ENCODE results near the gene MLLT6.
A peak's percentile ranks its signal among the peaks of the same experiment; 100 is the strongest.

The MLLT6 gene

GRCh38 chr17:38750044-38750311 lies 44.9 kb downstream of the MLLT6 start:
- peak overlapping the region; percentile 84 for H3K4me3 ChIP-seq (ENCODE audit: low read length)
- TF ChIP-seq CTCF (conservative IDR thresholded peaks at IDR 0.05; ENCODE audit: low read depth, low read length), result no peak
- DNase-seq (ENCODE audit: low read depth), result no peak

DNA sequence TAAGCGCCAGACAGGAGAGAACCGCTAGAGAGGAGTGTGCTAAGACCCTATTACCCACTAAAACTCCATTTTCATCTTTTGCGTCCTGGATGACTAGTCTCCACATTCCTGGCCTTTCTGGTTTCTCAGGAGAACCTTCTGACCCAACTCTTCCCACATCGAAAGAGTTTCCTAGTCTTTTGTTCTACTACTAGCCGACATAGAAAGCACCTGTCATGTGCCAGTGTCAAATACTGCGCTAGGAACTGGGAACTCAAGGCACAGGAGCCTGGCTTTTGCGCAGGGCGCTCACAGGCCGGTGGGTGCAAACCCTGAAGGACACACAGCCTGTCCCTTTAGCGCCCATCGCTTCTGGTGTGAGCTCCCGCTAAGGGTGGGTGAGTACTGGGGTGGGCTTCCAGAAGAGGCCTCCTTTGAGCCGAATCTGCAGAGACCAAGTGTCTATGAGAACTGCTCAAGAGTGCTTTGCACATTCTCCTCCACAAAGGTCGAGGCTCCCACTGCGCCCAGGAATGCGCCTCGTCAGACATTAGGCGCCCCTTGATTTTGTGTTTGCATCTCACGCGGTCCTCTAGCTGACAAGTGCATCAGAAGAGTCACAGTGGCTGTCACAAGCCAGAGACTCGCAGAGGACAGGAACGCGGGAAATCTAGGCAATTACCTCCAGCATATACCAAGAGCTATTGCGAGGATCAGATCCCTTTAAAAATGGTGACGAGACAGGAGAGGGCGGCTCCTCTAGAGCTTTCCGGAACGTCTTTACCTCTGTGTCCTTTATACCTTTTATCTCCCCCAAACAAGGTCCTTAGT lies 45.4 kb downstream of the MLLT6 start:
- H3K4me3 ChIP-seq (ENCODE audit: low read length), result peak overlapping the region; percentile 84
- no peak for DNase-seq (ENCODE audit: low read depth)

DNA sequence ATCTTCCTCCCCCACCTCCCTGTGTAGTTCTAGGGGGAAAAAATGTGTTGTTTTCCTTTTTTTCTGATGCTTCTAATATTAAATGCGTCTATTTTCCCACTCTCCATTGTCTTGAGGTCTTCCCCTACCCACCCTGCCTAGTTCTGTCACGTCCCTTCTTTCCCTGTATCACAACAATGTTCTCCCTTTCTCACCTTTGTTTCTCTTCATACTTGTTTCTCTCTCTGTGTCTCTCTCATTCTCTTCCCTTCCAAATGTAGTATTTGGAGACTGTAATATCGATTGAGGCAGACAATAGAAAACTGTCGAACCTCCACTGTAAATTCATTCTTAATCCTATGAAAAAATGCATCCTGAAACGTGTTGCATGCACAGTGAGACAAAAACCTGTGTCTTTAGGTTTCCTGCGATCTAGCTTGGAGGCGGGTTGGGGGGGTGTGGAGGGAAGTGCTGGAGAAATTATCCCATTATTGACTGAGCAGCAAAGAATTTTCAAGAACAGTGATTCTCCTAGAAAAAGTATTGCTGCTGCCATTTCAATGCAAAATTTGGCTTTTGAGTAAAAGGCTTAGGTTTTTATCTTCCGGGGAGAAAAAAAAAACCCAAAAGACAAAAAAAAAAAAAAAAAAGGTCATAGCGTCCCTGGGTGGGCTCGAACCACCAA lies 46.2 kb downstream of the MLLT6 start:
- DNase-seq (ENCODE audit: low read depth), result no peak
- no peak for TF ChIP-seq CTCF (conservative IDR thresholded peaks at IDR 0.05; ENCODE audit: low read depth, low read length)
- peak overlapping the region; percentile 84 for H3K4me3 ChIP-seq (ENCODE audit: low read length)

More for the DNA sequence above, 45.4 kb downstream of the MLLT6 start:
- TF ChIP-seq CTCF (conservative IDR thresholded peaks at IDR 0.05; ENCODE audit: low read depth, low read length), result no peak

GRCh38 chr17:38751808-38752307 lies 46.8 kb downstream of the MLLT6 start:
- no peak for TF ChIP-seq CTCF (conservative IDR thresholded peaks at IDR 0.05; ENCODE audit: low read depth, low read length)
- no peak for DNase-seq (ENCODE audit: low read depth)
- H3K4me3 ChIP-seq (ENCODE audit: low read length), result peak overlapping the region; percentile 84

DNA sequence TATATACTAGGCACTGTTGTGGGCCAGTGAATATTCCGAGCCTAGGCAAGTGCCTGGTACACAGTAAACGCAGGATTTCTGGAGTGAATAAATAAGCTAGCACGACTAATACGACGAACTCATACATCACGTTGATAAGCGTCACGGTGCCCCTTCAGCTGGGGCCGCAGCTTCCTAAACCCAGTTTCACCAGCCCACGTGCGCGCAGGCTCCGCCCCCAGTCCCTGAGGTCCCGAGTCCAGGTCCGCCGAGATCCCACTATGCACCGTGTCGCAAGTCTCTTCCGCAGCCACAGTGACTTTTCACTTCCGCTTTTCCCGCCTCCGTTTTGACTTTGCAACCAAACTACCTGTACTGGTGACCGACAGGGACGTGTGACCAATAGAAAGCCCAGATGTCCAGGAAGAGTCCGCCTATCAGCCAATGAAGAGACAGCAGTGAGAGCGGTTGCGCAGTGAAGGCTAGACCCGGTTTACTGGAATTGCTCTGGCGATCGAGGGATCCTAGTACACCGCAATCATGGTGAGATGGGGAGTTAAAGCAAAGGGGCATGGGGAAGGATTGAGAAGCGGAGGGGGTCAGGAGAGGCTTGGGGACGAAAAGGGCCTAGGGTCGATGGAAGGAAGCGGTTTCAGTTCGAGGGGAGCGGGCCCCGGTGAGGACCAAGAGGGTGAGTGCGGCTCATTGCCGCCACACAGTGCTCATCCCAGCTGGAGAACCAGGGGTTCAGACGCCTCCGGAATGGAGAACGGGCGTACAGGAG lies 47.4 kb downstream of the MLLT6 start, which contains the start of gene PSMB3:
TSS of gene PSMB3 (plus strand) at position 434 of the 763 bp plus-strand sequence. CDS start at position 520, 86 bp downstream.
- no peak for TF ChIP-seq CTCF (conservative IDR thresholded peaks at IDR 0.05; ENCODE audit: low read depth, low read length)
- peak within 1 kb of the TSS; percentile 84 for H3K4me3 ChIP-seq (ENCODE audit: low read length)
- DNase-seq (ENCODE audit: low read depth), result peak; percentile 99

DNA sequence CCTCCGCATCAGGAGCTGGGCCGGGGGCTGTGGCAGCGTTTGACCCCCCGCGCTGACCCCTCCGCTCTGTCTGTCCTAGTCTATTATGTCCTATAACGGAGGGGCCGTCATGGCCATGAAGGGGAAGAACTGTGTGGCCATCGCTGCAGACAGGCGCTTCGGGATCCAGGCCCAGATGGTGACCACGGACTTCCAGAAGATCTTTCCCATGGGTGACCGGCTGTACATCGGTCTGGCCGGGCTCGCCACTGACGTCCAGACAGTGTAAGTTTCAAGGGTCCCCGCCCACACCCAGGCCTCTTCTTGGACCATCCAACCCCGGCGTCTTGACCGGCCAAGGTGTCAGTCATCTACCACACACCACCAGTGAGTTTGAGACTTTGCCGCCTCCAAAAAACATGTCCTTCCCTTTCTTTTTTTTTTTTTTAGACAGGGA lies 48.0 kb downstream of the MLLT6 start:
- TF ChIP-seq CTCF (conservative IDR thresholded peaks at IDR 0.05; ENCODE audit: low read depth, low read length), result no peak
- no peak for DNase-seq (ENCODE audit: low read depth)
- H3K4me3 ChIP-seq (ENCODE audit: low read length), result peak overlapping the region; percentile 84

Measured in retinal pigment epithelial cell (primary cell).